Central memory CD8-positive, alpha-beta T cell (primary cell): Measurements from ENCODE around the gene CAPRIN1.
A peak's percentile ranks its signal among the peaks of the same experiment; 100 is the strongest.

Experiments used
- ATAC-seq: fragments of 150-1000 bp; cut with Tn5 transposase; replicated peaks from 2 replicates; pipeline ENCODE4 v1.10.0; 2022; ENCODE audit warnings: mild to moderate bottlenecking, moderate FRiP score, moderate number of reproducible peaks; ENCODE audit not compliant: poor library complexity, severe bottlenecking; ENCODE audit errors: extremely low read depth
- DNase-seq, 2 donors: peaks; one replicate each; pipeline ENCODE4 v3.0.0; 2021; ENCODE audit warnings: low spot score in 2 of 2
- H3K27ac Mint-ChIP-seq: one replicate; pipeline ENCODE4 v1.8.0; 2022; ENCODE audit warnings: low read depth, mild to moderate bottlenecking, moderate library complexity, mixed read lengths
- H3K27me3 Mint-ChIP-seq: one replicate; pipeline ENCODE4 v1.8.0; 2022; ENCODE audit warnings: mixed read lengths
- H3K36me3 Mint-ChIP-seq: one replicate; pipeline ENCODE4 v1.8.0; 2022; ENCODE audit warnings: mild to moderate bottlenecking, moderate library complexity, mixed read lengths; ENCODE audit not compliant: insufficient read depth
- H3K4me1 Mint-ChIP-seq: one replicate; pipeline ENCODE4 v1.8.0; 2022; ENCODE audit warnings: mixed read lengths
- H3K4me3 Mint-ChIP-seq: one replicate; pipeline ENCODE4 v1.8.0; 2022; ENCODE audit warnings: mild to moderate bottlenecking, moderate library complexity, mixed read lengths
- H3K9me3 Mint-ChIP-seq: one replicate; pipeline ENCODE4 v1.8.0; 2022; ENCODE audit warnings: mixed read lengths

Gene CAPRIN1

GRCh38 chr11:34030382-34030781 is 21.1 kb upstream of the CAPRIN1 start:
- Mint-ChIP-seq H3K4me3 (no peak overlapping the region), H3K27me3 (peaks cover 9% of the 10 kb centered on the region), H3K4me1 (no peaks in the 10 kb centered on the region), H3K36me3 (no peaks in the 10 kb centered on the region), H3K27ac (no peak overlapping the region), H3K9me3 (no peaks in the 10 kb centered on the region)
- ATAC-seq, result no peak
- DNase-seq, result no peak

DNA sequence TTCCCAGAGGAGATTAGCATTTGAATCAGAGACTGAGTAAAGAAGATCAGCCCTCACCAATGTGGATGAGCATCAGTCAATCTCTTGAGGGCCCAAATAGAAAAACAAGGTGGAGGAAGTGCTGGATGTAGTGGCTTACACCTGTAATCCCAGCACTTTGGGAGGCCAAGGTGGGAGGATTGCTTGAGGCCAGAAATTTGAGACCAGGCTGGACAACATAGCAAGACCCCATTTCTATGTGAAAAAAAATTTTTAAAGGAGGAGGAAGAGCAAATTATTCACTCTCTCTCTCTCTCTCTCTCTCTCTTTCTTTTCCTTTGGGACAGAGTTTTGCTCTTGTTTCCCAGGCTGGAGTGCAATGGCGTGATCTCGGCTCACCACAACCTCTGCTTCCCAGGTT is 18.1 kb upstream of the CAPRIN1 start:
- H3K36me3 Mint-ChIP-seq, result no peaks in the 10 kb centered on the region
- DNase-seq (no peak), ATAC-seq (no peak)
- no peaks in the 10 kb centered on the region for H3K9me3 Mint-ChIP-seq
- peaks cover 7% of the 10 kb centered on the region for H3K27me3 Mint-ChIP-seq
- no peak overlapping the region for H3K4me3 Mint-ChIP-seq
- H3K4me1 Mint-ChIP-seq, result no peaks in the 10 kb centered on the region
- no peak overlapping the region for H3K27ac Mint-ChIP-seq

- Mint-ChIP-seq H3K27ac (no peak overlapping the region), H3K9me3 (no peaks in the 10 kb centered on the region), H3K36me3 (no peaks in the 10 kb centered on the region), H3K27me3 (peaks cover under 1% of the 10 kb centered on the region), H3K4me3 (no peak overlapping the region), H3K4me1 (no peaks in the 10 kb centered on the region)
- ATAC-seq (no peak), DNase-seq (no peak)
Measured at GRCh38 chr11:34034053-34034452, 17.5 kb upstream of the CAPRIN1 start.

DNA sequence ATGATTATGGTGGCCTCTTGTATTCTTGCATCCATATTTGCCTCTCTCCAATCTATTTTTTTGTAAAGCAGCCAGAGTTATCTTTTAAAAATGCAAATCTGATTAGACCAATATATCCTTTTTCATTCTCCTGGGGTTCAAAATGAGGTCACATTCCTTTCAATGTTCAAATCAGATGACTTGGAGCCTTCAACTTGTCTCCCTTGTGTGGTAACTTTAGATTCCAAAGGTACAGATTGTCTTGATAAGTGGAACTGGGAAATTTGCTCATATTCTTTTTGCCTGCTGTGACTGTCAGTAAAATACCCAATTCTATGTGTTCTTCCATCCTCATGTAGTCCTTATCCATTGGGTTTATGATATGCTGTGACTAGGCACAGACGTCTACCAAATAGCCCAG is 15.1 kb upstream of the CAPRIN1 start:
- Mint-ChIP-seq H3K27me3 (no peaks in the 10 kb centered on the region), H3K36me3 (no peaks in the 10 kb centered on the region), H3K9me3 (no peaks in the 10 kb centered on the region), H3K27ac (no peak overlapping the region), H3K4me1 (no peaks in the 10 kb centered on the region), H3K4me3 (no peak overlapping the region)
- no peak for ATAC-seq
- no peak for DNase-seq

DNA sequence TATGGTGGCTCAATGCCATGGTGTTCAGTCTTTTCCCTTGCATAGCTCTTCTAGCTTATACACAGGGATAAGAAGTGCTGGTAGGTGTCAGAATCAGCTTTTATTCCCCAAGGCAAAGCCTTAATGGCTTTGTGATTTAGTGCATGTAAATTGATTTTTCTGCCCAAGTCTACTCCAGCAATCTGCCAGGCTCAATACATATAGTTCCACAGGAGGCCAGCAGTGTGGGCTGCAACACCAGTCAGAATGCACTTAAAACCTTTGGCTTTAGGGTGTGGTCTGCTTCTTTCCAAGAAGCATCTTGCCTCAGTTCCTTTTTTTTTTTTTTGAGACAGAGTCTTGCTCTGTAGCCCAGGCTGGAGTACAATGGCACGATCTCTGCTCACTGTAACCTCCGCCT is 14.5 kb upstream of the CAPRIN1 start:
- no peak for DNase-seq
- ATAC-seq, result no peak
- no peaks in the 10 kb centered on the region for H3K27me3 Mint-ChIP-seq
- no peak overlapping the region for H3K4me3 Mint-ChIP-seq
- H3K4me1 Mint-ChIP-seq, result no peaks in the 10 kb centered on the region
- H3K27ac Mint-ChIP-seq, result no peak overlapping the region
- no peaks in the 10 kb centered on the region for H3K36me3 Mint-ChIP-seq
- no peaks in the 10 kb centered on the region for H3K9me3 Mint-ChIP-seq

DNA sequence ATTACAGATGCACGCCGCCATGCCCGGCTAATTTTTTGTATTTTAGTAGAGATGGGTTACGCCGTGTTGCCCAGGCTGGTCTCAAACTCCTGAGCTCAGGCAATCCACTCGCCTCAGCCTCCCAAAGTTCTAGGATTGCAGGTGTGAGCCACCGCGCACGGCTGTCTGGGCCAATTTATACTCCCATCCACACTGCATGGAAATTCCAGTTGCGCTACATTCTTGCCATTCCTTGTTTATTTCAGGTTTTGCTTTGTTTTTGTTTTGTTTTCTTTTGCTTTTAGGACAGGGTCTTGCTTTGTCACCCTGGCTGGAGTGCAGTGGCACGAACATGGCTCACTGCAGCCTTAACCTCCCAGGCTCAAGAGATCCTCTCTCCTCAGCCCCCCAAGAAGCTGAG is 11.0 kb upstream of the CAPRIN1 start:
- no peak for ATAC-seq

GRCh38 chr11:34044664-34045485 is 6.7 kb upstream of the CAPRIN1 start:
- Mint-ChIP-seq H3K27me3 (peaks cover 13% of the 10 kb centered on the region), H3K36me3 (no peaks in the 10 kb centered on the region), H3K4me3 (no peak overlapping the region), H3K4me1 (peaks cover 5% of the 10 kb centered on the region), H3K9me3 (no peaks in the 10 kb centered on the region), H3K27ac (no peak overlapping the region)
- no peak for DNase-seq
- no peak for ATAC-seq

More for the DNA sequence above, 11.0 kb upstream of the CAPRIN1 start:
- DNase-seq, result no peak
- no peak overlapping the region for H3K27ac Mint-ChIP-seq
- peaks cover 12% of the 10 kb centered on the region for H3K27me3 Mint-ChIP-seq
- H3K9me3 Mint-ChIP-seq, result no peaks in the 10 kb centered on the region
- H3K4me1 Mint-ChIP-seq, result peaks cover 5% of the 10 kb centered on the region
- no peak overlapping the region for H3K4me3 Mint-ChIP-seq
- H3K36me3 Mint-ChIP-seq, result no peaks in the 10 kb centered on the region

DNA sequence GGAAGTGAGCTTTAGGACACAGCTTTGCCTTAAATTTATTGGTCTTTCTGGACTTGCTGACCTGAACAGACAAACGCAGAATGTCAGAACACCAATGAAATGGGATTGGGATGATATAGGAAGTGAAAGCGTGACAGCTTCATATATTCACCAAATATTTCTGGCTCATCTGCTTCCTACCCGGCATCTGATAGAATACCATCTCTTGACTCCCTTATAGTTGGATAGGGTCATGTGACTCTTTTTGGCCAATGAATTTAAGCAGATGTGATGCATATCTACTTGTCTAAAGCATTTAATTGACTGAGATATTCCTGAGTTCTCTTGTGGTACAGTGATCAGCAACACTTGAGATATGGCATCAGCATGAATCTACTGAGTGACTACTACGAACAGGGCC is 2.5 kb upstream of the CAPRIN1 start:
- peaks cover 10% of the 10 kb centered on the region for H3K4me1 Mint-ChIP-seq
- H3K27ac Mint-ChIP-seq, result no peak overlapping the region
- H3K36me3 Mint-ChIP-seq, result peaks cover 16% of the 10 kb centered on the region
- no peak for ATAC-seq
- H3K4me3 Mint-ChIP-seq, result no peak overlapping the region
- H3K27me3 Mint-ChIP-seq, result peaks cover 13% of the 10 kb centered on the region
- no peaks in the 10 kb centered on the region for H3K9me3 Mint-ChIP-seq
- DNase-seq, result no peak

DNA sequence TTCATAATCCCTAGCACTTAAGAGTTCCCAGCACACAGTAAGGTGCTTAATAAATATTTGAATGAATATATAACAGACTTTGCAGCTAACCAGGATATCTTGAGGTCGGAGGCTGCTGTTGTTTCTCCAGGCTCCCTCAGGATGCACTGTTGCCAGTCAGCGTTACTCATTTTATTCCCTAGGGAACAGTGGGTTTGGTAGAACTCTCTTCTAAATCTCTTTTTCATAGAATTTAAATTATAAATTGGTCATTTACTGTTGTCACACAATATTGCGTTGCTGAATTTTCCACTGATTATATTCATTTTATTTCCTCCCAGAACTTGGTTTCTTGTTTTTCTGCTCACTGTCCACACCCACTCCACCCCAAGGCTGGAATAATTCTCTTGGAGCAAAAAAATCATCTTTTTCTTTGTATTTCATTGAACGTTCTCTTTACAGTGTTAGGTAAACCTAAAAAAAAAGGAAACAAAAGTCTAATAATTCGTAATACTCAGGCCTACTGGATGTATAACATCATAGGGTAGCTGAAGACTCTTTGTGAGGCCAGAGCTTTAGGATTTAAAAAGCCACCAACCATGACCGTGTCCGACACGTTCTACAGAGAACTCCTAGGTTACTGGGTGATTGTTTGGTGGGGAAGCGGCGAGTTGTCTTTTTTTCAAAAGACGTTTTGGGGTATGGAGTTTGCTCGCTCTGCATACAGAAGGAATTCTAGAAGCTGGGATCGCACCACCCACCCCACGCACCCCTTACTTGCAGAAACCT is 766 bp upstream of the CAPRIN1 start:
- DNase-seq (no peak), ATAC-seq (no peak)
- no peaks in the 10 kb centered on the region for H3K27me3 Mint-ChIP-seq
- H3K36me3 Mint-ChIP-seq, result peaks cover 20% of the 10 kb centered on the region
- H3K9me3 Mint-ChIP-seq, result no peaks in the 10 kb centered on the region
- H3K4me1 Mint-ChIP-seq, result peaks cover 10% of the 10 kb centered on the region
- H3K27ac Mint-ChIP-seq, result peak overlapping the region; percentile 77
- H3K4me3 Mint-ChIP-seq, result peak overlapping the region; percentile 99

DNA sequence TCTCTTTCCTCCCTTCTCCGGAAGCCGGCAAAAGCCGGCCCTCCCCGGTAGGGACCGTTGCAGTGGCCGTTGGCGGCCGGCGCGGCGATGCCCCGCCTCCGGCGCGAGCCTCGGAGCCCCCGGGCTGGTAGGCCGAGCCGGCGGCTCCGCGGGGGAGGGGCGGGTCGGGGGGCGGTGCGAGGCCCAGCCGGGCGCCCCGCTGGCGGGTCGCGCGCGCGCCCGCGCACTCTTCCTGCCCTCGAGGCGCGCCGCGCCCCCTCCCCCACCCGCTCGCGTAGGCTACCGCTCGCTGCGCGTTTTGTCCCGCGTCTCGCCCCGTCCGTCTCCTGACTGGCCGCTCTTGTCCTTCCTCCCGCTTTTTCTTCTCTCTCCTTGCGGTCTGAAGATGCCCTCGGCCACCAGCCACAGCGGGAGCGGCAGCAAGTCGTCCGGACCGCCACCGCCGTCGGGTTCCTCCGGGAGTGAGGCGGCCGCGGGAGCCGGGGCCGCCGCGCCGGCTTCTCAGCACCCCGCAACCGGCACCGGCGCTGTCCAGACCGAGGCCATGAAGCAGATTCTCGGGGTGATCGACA is 591 bp downstream of the CAPRIN1 start:
- peaks cover 20% of the 10 kb centered on the region for H3K36me3 Mint-ChIP-seq
- DNase-seq (peak; percentile 71 to 74), ATAC-seq (peak; percentile 64)
- H3K4me1 Mint-ChIP-seq, result peaks cover 20% of the 10 kb centered on the region
- peak overlapping the region; percentile 99 for H3K4me3 Mint-ChIP-seq
- H3K9me3 Mint-ChIP-seq, result no peaks in the 10 kb centered on the region
- H3K27me3 Mint-ChIP-seq, result no peaks in the 10 kb centered on the region
- peak overlapping the region; percentile 95 for H3K27ac Mint-ChIP-seq

DNA sequence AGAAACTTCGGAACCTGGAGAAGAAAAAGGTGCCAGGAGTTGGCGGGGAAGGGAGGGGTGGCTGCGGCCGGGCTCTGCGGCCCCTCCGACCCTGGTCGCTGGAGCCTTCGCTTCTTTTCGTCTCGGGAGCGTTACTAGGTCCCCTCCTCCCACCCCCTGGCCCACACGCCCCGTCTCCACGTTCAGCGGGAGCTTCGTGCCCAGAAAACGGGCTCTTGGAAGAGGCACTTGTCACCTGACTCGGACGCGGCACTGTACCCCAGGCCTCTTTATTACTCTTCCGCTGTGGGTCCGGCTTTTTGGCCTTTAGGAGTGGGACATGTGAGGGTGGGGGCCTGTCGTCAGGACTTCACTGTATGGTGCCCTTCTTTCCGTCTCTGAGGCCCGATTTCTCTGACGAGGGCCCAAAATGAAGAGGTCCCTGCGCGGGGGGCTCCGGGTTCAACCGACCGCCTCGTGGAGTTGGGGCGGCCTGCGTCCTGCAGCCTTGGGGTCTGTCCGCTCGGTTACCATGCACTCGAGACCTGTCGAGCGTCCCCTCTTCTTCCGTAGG is 1.2 kb downstream of the CAPRIN1 start:
- peak overlapping the region; percentile 95 for H3K27ac Mint-ChIP-seq
- H3K27me3 Mint-ChIP-seq, result no peaks in the 10 kb centered on the region
- H3K9me3 Mint-ChIP-seq, result no peaks in the 10 kb centered on the region
- H3K4me1 Mint-ChIP-seq, result peaks cover 22% of the 10 kb centered on the region
- DNase-seq, result peak in 1 of 2 donors; percentile 14
- no peak for ATAC-seq
- peak overlapping the region; percentile 99 for H3K4me3 Mint-ChIP-seq
- peaks cover 20% of the 10 kb centered on the region for H3K36me3 Mint-ChIP-seq

DNA sequence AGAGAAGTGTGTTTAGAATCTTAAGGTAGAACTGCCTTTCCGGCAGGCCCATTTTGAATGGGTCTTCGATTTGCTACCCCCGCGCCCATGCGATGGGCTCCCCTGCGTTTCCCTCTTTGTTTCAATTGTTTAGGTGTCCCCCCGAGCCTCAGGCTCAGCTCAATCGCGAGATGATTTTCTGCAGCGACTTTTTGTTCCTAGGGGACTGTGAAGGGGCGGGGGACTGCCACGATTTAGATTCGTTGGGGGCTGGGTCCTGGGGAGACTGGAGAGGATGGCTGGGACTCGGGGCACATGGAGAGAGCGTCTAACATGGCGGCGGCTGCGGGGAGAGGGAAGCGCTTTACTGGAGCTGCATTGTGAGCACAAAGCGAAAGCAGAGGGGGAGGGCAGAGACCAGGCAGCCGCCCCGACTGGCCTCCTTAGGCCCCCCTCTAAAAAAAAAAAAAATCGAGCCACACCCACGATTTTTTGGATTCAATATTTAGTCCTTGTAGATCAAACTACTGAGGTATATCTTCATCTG is 1.7 kb downstream of the CAPRIN1 start:
- Mint-ChIP-seq H3K27ac (peak overlapping the region; percentile 95), H3K9me3 (no peaks in the 10 kb centered on the region), H3K36me3 (peaks cover 20% of the 10 kb centered on the region), H3K27me3 (no peaks in the 10 kb centered on the region), H3K4me3 (peak overlapping the region; percentile 99), H3K4me1 (peaks cover 23% of the 10 kb centered on the region)
- DNase-seq, result peak; percentile 54 to 65
- ATAC-seq, result peak; percentile 68
